ENCODE results near the gene FAM25A.
"Not testable (repeated sequence)": the region's sequence is repeated elsewhere in the genome, so short reads cannot be mapped to it uniquely, and the experiment has no call there.

- TF ChIP-seq CTCF, POLR2A (IDR thresholded peaks at IDR 0.05): not testable (repeated sequence)
Observed at GRCh38 chr10:87030419-87030818, 10.3 kb downstream of the FAM25A start.
